Keratinocyte (primary cell): Measurements from ENCODE around the gene FLAD1.

Experiments
- CTCF ChIP-seq, 3 experiments: IDR thresholded peaks in 1 of 3; conservative IDR thresholded peaks in 1 of 3; optimal IDR thresholded peaks in 1 of 3; 2 replicates in 2 of 3; 3 replicates in 1 of 3; pipeline versions ENCODE3 to v1.5.1; 2011; ENCODE audit warnings: low read length in 3 of 3, mild to moderate bottlenecking in 3 of 3, moderate library complexity in 2 of 3, control low read depth in 1 of 3, inconsistent platforms in 1 of 3; ENCODE audit not compliant: insufficient read depth in 2 of 3; ENCODE audit errors: extremely low read depth in 1 of 3
- EZH2 ChIP-seq: IDR thresholded peaks from one replicate; pipeline ENCODE4 v1.6.1; 2012; ENCODE audit warnings: inconsistent platforms, mild to moderate bottlenecking, low read length, moderate library complexity

GRCh38 chr1:155019377-155020245 lies 36.5 kb downstream of the FLAD1 start:
- TF ChIP-seq CTCF (optimal IDR thresholded peaks at IDR 0.05 in 1 of 3, IDR thresholded peaks at IDR 0.05 in 1 of 3, conservative IDR thresholded peaks at IDR 0.05 in 1 of 3; ENCODE audit: extremely low read depth in 1 of 3, insufficient read depth in 2 of 3, low read length in 3 of 3) (no peak), EZH2 (no peak)
